Gastroesophageal sphincter (tissue), 4 donors: ENCODE data around the gene TTBK1. TPM values are rescaled to one million over a fixed set of nuclear protein-coding genes. Genes with fewer than 3 reads are reported as not detected.

Experiments
- ATAC-seq: fragments of 150-250 bp; one replicate; pipeline ENCODE4 v1.9.1; 2016; ENCODE audit warnings: mild to moderate bottlenecking, moderate library complexity
- H3K27ac ChIP-seq, 4 donors: fragments of 200-600 bp; sonication (generic) in 3 of 4; 1 replicate in 3 of 4; 2 replicates in 1 of 4; pipeline ENCODE4 v1.5.1; 2016 to 2019
- H3K27me3 ChIP-seq: fragments of 200-600 bp; sonication (generic); one replicate; pipeline ENCODE4 v1.5.1; 2019
- H3K36me3 ChIP-seq, 2 donors: fragments of 200-600 bp; sonication (generic); one replicate each; pipeline ENCODE4 v1.5.1; 2019; ENCODE audit warnings: control low read depth in 1 of 2
- H3K4me1 ChIP-seq, 3 donors: fragments of 200-600 bp; sonication (generic); 1 replicate in 2 of 3; 2 replicates in 1 of 3; pipeline ENCODE4 v1.5.1; 2016 to 2019; ENCODE audit warnings: control low read depth in 2 of 3
- H3K4me3 ChIP-seq, 2 donors: fragments of 200-600 bp; sonication (generic); one replicate each; pipeline ENCODE4 v1.5.1; 2019; ENCODE audit warnings: mild to moderate bottlenecking in 1 of 2, moderate library complexity in 1 of 2
- H3K9me3 ChIP-seq, 3 donors: fragments of 200-600 bp; sonication (generic); one replicate each; pipeline ENCODE4 v1.5.1; 2017 to 2019; ENCODE audit warnings: control low read depth in 2 of 3
- EP300 ChIP-seq: sonication (generic); formaldehyde crosslinking; IDR thresholded peaks from one replicate; pipeline ENCODE4 v1.6.1; 2017; ENCODE audit warnings: antibody characterized with exemption, mild to moderate bottlenecking
- POLR2A ChIP-seq, 2 donors: fragments of 450-650 bp; IDR thresholded peaks; one replicate each; pipeline ENCODE4 v1.6.1; 2017; ENCODE audit warnings: antibody characterized with exemption in 2 of 2, mild to moderate bottlenecking in 2 of 2, moderate library complexity in 1 of 2
- POLR2AphosphoS5 ChIP-seq: sonication (generic); formaldehyde crosslinking; IDR thresholded peaks from one replicate; pipeline ENCODE4 v1.6.1; 2017; ENCODE audit warnings: antibody characterized with exemption
- WGBS, 2 donors: methylation state at CpG; one replicate each; pipeline ENCODE4 v1.1.5; 2018; ENCODE audit warnings: low coverage in 1 of 2; 5-methylcytosine and 5-hydroxymethylcytosine counted together
- total RNA-seq, 4 donors: library from RNA; depleted of rRNA; stranded (reverse); fragments of >200 nt; gene quantifications; one replicate each; pipeline ENCODE4 v1.1.0, GENCODE V29; 2016
- TF ChIP-seq, protein P1 (sequence below), 4 experiments: fragments of 200-600 bp in 2 of 4; fragments of 450-650 bp in 2 of 4; sonication (generic) in 1 of 4; IDR thresholded peaks; one replicate each; pipeline ENCODE4 v1.5.1; 2017 to 2019; ENCODE audit warnings: antibody characterized with exemption in 4 of 4, mild to moderate bottlenecking in 2 of 4, moderate library complexity in 2 of 4

TTBK1 gene
- total RNA-seq, 4 donors from 2014 or later: 0.08 to 0.20 TPM; not detected in 2

DNA sequence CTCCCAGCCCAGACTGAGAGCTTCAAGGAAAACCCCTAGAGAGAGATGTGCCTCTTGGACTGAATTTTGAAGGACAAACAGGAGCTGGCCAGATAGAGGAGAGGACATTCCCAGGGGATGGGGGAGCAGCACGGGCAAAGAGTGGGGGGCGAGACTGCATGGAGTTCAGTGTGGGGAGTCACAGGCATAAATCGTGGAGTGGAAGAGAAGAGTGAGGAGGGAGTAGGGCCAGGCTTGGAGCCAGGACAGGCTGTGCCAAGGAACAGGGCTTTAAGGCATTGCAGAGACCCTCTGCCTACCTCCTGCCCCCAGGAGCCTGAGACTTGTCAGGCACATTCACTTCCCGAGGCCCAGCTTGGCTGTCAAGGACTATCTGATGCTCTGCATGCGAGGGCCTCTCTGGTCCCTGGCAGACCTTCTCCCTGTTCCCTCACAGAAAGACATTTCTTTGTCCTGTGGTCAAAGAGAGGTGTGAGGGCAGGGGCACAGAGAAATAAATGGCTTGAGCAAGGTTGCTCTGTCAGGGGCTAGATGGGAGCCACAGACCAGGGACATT is 49.6 kb downstream of the TTBK1 start:
- no peaks in the 10 kb centered on the region for H3K36me3 ChIP-seq
- no peaks in the 10 kb centered on the region for H3K9me3 ChIP-seq
- peaks cover 4% of the 10 kb centered on the region for H3K27me3 ChIP-seq
- no peak overlapping the region for H3K4me3 ChIP-seq
- no peak for ATAC-seq
- no peak overlapping the region for H3K27ac ChIP-seq
- TF ChIP-seq EP300 (no peak), POLR2AphosphoS5 (no peak), POLR2A (IDR thresholded peaks at IDR 0.05) (no peak)
- TF ChIP-seq, protein P1, sequence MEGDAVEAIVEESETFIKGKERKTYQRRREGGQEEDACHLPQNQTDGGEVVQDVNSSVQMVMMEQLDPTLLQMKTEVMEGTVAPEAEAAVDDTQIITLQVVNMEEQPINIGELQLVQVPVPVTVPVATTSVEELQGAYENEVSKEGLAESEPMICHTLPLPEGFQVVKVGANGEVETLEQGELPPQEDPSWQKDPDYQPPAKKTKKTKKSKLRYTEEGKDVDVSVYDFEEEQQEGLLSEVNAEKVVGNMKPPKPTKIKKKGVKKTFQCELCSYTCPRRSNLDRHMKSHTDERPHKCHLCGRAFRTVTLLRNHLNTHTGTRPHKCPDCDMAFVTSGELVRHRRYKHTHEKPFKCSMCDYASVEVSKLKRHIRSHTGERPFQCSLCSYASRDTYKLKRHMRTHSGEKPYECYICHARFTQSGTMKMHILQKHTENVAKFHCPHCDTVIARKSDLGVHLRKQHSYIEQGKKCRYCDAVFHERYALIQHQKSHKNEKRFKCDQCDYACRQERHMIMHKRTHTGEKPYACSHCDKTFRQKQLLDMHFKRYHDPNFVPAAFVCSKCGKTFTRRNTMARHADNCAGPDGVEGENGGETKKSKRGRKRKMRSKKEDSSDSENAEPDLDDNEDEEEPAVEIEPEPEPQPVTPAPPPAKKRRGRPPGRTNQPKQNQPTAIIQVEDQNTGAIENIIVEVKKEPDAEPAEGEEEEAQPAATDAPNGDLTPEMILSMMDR (IDR thresholded peaks at IDR 0.05): no peak
- no peaks in the 10 kb centered on the region for H3K4me1 ChIP-seq
- WGBS, 2 donors: 81% methylated on average over 5 of the region's 5 CpGs; no CpG with 5 or more reads in 1 of the 2 donors

DNA sequence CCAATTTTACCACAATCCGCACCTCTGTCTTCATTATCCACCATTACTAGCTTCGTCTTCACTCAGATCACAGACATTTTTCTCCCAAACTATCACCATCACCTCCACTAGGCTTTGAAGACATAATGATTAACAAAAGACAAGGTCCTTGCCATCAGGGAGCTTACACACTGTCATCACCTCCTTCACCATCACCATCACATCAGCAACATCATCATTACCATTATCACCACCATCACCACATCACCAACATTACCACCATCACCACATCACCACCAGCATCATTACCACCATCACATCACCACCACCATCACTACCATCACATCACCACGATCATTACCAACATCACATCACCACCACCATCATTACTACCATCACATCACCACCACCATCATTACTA is 50.4 kb downstream of the TTBK1 start:
- peaks cover 12% of the 10 kb centered on the region for H3K27me3 ChIP-seq
- no peaks in the 10 kb centered on the region for H3K4me1 ChIP-seq
- H3K27ac ChIP-seq: no peak overlapping the region
- no peaks in the 10 kb centered on the region for H3K9me3 ChIP-seq
- WGBS, 2 donors: 93 to 97% methylated on average over 3 of the region's 3 CpGs
- H3K4me3 ChIP-seq: no peak overlapping the region
- no peak for TF ChIP-seq EP300
- no peak for TF ChIP-seq POLR2A (IDR thresholded peaks at IDR 0.05)
- no peak for TF ChIP-seq POLR2AphosphoS5
- TF ChIP-seq, protein P1 (IDR thresholded peaks at IDR 0.05): no peak
- no peak for ATAC-seq
- H3K36me3 ChIP-seq: no peaks in the 10 kb centered on the region

DNA sequence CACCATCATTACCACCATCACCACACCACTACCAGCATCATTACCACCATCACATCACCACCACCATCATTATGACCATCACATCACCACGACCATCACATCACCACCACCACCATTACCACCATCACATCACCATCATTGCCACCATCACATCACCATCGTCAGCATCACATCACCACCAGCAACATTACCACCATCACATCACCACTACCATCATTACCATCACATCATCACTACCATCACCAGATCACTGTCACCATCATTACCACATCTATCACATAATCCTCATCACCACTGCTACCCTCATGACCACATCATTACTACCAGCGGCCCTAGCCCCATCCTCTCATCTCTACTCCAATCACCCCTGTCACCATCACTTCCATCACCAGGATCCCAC is 51.3 kb downstream of the TTBK1 start:
- Histone ChIP-seq H3K27me3 (peaks cover 20% of the 10 kb centered on the region), H3K36me3 (no peaks in the 10 kb centered on the region), H3K27ac (no peak overlapping the region), H3K4me1 (no peaks in the 10 kb centered on the region), H3K4me3 (no peak overlapping the region), H3K9me3 (no peaks in the 10 kb centered on the region)
- no peak for ATAC-seq
- 83 to 94% methylated on average over 3 of the region's 3 CpGs for WGBS, 2 donors
- TF ChIP-seq POLR2A (IDR thresholded peaks at IDR 0.05) (no peak), EP300 (no peak), POLR2AphosphoS5 (no peak)
- TF ChIP-seq, protein P1 (IDR thresholded peaks at IDR 0.05): no peak

DNA sequence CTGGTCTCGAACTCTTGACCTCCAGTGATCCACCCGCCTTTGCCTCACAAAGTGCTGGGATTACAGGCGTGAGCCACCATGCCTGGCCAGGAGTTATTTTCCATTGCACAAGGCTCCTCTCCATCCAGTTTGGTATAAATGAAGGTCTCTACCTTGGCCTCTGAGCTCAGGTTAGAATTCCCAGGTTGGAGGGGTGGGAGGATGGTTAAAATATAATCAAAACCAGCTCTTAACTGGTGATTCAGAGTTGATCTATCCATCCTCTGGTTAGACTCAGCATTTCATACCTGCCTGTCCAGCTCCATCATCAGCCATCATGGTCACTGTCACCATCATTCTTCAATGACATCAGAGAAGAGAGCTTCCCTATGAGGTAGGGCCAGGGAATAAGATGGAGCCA is 52.2 kb downstream of the TTBK1 start:
- no peaks in the 10 kb centered on the region for H3K4me1 ChIP-seq
- H3K27me3 ChIP-seq: peaks cover 30% of the 10 kb centered on the region
- no peaks in the 10 kb centered on the region for H3K9me3 ChIP-seq
- no peaks in the 10 kb centered on the region for H3K36me3 ChIP-seq
- no peak overlapping the region for H3K4me3 ChIP-seq
- no peak for ATAC-seq
- H3K27ac ChIP-seq: no peak overlapping the region
- TF ChIP-seq POLR2A (IDR thresholded peaks at IDR 0.05) (no peak), POLR2AphosphoS5 (no peak), EP300 (no peak)
- TF ChIP-seq, protein P1 (IDR thresholded peaks at IDR 0.05): no peak
- 94 to 95% methylated on average over 3 of the region's 3 CpGs for WGBS, 2 donors

DNA sequence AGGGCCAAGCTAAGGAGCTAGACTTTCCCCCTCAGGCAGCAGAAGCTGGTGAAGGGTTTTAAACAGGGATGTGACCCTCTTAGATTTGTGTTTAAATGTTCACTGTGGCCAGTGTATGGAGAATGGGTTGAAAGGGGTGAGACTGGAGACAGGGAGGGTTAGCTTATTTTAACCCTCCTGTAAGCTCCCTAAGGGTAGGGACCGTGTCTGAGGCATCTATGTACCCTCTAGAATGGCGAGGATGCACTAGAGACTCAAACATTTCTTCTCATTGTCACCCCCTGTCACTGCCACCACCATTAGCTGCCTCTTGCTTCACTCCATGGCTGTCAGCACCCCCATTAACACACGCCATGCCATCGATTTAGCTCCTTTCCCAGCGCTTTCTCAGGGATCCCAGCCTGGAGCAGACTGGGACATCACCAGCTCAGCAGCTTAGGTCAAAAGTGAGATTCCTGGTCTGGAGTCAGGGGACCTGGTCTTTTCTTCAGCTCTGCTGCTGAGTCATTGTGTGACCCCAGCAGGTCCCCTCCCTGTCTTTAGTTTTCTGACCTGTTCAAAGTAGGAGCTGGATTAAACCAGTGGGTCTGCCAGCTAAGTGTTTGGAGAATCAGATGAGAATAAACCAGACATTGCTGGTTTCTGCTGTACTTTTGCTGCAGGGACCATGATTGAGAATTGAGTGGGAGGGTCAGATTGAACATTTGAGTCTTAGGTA is 53.7 kb downstream of the TTBK1 start:
- no peak for ATAC-seq
- Histone ChIP-seq H3K27me3 (peaks cover 40% of the 10 kb centered on the region), H3K4me1 (no peaks in the 10 kb centered on the region), H3K4me3 (no peak overlapping the region), H3K27ac (no peak overlapping the region), H3K36me3 (no peaks in the 10 kb centered on the region), H3K9me3 (no peaks in the 10 kb centered on the region)
- 90 to 100% methylated on average over 1 to 5 of the region's 5 CpGs for WGBS, 2 donors
- TF ChIP-seq, protein P1 (IDR thresholded peaks at IDR 0.05): no peak
- TF ChIP-seq POLR2AphosphoS5 (no peak), EP300 (no peak), POLR2A (IDR thresholded peaks at IDR 0.05) (no peak)
